IPS DF 19.7 (cell line): ENCODE measurements around the gene RUFY1.
"Not testable (repeated sequence)": the region's sequence is repeated elsewhere in the genome, so short reads cannot be mapped to it uniquely, and the experiment has no call there.

Experiments
- DNase-seq: peaks from one replicate; pipeline ENCODE4 v3.0.0-alpha.2; 2013; ENCODE audit warnings: low read depth, low spot score

The RUFY1 gene

GRCh38 chr5:179623003-179623905 lies 72.9 kb downstream of the RUFY1 start, which contains the start of gene HNRNPH1:
Gene HNRNPH1 (minus strand): TSS chr5:179623671. CDS start chr5:179623133, 538 bp downstream.
- peak; percentile 78 for DNase-seq

GRCh38 chr5:179623906-179624741 lies 73.8 kb downstream of the RUFY1 start:
- DNase-seq: no peak

GRCh38 chr5:179624841-179625271 lies 74.5 kb downstream of the RUFY1 start:
- DNase-seq: no peak

- not testable (repeated sequence) for DNase-seq
Observed at GRCh38 chr5:179633501-179634369, 83.4 kb downstream of the RUFY1 start.

GRCh38 chr5:179634370-179635172 lies 84.2 kb downstream of the RUFY1 start:
- not testable (repeated sequence) for DNase-seq

GRCh38 chr5:179639296-179639695 lies 88.9 kb downstream of the RUFY1 start:
- not testable (repeated sequence) for DNase-seq

- not testable (repeated sequence) for DNase-seq
Observed at GRCh38 chr5:179641745-179642144, 91.4 kb downstream of the RUFY1 start.

GRCh38 chr5:179642626-179643025 lies 92.3 kb downstream of the RUFY1 start:
- DNase-seq: not testable (repeated sequence)

- DNase-seq: not testable (repeated sequence)
Observed at GRCh38 chr5:179643141-179643920, 93.0 kb downstream of the RUFY1 start.

- not testable (repeated sequence) for DNase-seq
Observed at GRCh38 chr5:179644766-179645165, 94.4 kb downstream of the RUFY1 start.

GRCh38 chr5:179648410-179648809 lies 98.1 kb downstream of the RUFY1 start:
- DNase-seq: no peak

- not testable (repeated sequence) for DNase-seq
Observed at GRCh38 chr5:179649166-179649703, 98.9 kb downstream of the RUFY1 start.

- not testable (repeated sequence) for DNase-seq
Observed at GRCh38 chr5:179650245-179650644, 99.9 kb downstream of the RUFY1 start.

- not testable (repeated sequence) for DNase-seq
Observed at GRCh38 chr5:179653135-179653534, 102.8 kb downstream of the RUFY1 start.

GRCh38 chr5:179657302-179658178 lies 107.2 kb downstream of the RUFY1 start:
- DNase-seq: not testable (repeated sequence)

GRCh38 chr5:179658179-179658856 lies 108.0 kb downstream of the RUFY1 start:
- not testable (repeated sequence) for DNase-seq
